A549 (cell line): ENCODE data around the gene SLC25A34. TPM values are rescaled to one million over a fixed set of nuclear protein-coding genes. Genes with fewer than 3 reads are reported as not detected.

Experiments used
- ATAC-seq, 2 experiments: fragments of 200-7000 bp in 1 of 2; fragments of >200 bp in 1 of 2; cut with Nextera tagmentation in 1 of 2; cut with Tn5 transposase in 1 of 2; 3 replicates each; pipeline versions ENCODE4 v1.8.0 to v1.9.1; 2018 to 2020; ENCODE audit warnings: mild to moderate bottlenecking in 1 of 2, moderate library complexity in 1 of 2
- CTCF ChIA-PET: fragments of 300-600 bp; sonication (Branson Sonifier 250); formaldehyde crosslinking; extraction: SDS; loops from one replicate; lab custom pipeline; 2021; ENCODE audit warnings: antibody characterized with exemption, inconsistent platforms; lab: Yijun Ruan, JAX
- POLR2A ChIA-PET: fragments of 350-600 bp; formaldehyde crosslinking; extraction: SDS; loops from one replicate; lab custom pipeline; 2021; ENCODE audit warnings: antibody characterized with exemption, inconsistent platforms; lab: Yijun Ruan, JAX
- DNase-seq, 2 experiments: peaks; one replicate each; pipeline versions ENCODE4 v3.0.0 to v3.0.0-alpha.2; 2011 to 2016; ENCODE audit warnings: low read depth in 1 of 2, low spot score in 1 of 2
- FAIRE-seq: peaks from 2 replicates; lab custom pipeline; 2011; peaks lifted over from hg19 to GRCh38; lab: Jason Lieb, UNC
- H3K27ac ChIP-seq, 2 experiments: fragments of >200 bp; sonication (Bioruptor Twin); formaldehyde crosslinking; 3 replicates each; pipeline ENCODE4 v1.5.1; 2016 to 2017
- H3K4me1 ChIP-seq: fragments of >200 bp; sonication (Bioruptor Twin); formaldehyde crosslinking; 3 replicates; pipeline ENCODE4 v1.6.1; 2016
- H3K4me2 ChIP-seq: fragments of >200 bp; sonication (Bioruptor Twin); formaldehyde crosslinking; 3 replicates; pipeline ENCODE4 v1.6.1; 2016
- H3K4me3 ChIP-seq: fragments of >200 bp; sonication (Bioruptor Twin); formaldehyde crosslinking; 3 replicates; pipeline ENCODE4 v1.5.1; 2016
- H3K9me3 ChIP-seq: fragments of >200 bp; sonication (Bioruptor Twin); formaldehyde crosslinking; 3 replicates; pipeline ENCODE4 v1.6.1; 2016
- BHLHE40 ChIP-seq: IDR thresholded peaks from 2 replicates; pipeline ENCODE4 v1.6.1; 2012; ENCODE audit warnings: low read depth, low read length, inconsistent platforms
- CBX2 ChIP-seq: fragments of 200-600 bp; sonication (generic); IDR thresholded peaks from 2 replicates; pipeline ENCODE4 v1.6.1; 2016; ENCODE audit warnings: low read depth, mild to moderate bottlenecking, borderline replicate concordance
- CEBPB ChIP-seq, 2 experiments: fragments of >200 bp in 1 of 2; sonication (Bioruptor Twin) in 1 of 2; formaldehyde crosslinking in 1 of 2; IDR thresholded peaks; 2 replicates each; pipeline ENCODE4 v1.6.1; 2012 to 2016
- CHD2 ChIP-seq: fragments of 150-350 bp; IDR thresholded peaks from 2 replicates; pipeline ENCODE4 v1.6.1; 2014; ENCODE audit warnings: low read length; ENCODE audit not compliant: partially characterized antibody
- EHMT2 ChIP-seq: fragments of 200-600 bp; sonication (generic); IDR thresholded peaks from 2 replicates; pipeline ENCODE4 v1.6.1; 2016; ENCODE audit warnings: antibody characterized with exemption, low read depth, mild to moderate bottlenecking, moderate library complexity
- EP300 ChIP-seq, 2 experiments: fragments of >200 bp; sonication (Bioruptor Twin); formaldehyde crosslinking; IDR thresholded peaks; 2 replicates in 1 of 2; 3 replicates in 1 of 2; pipeline ENCODE4 v1.6.1; 2016 to 2017
- FOSB ChIP-seq: fragments of 250-450 bp; sonication (Bioruptor Pico); IDR thresholded peaks from 2 replicates; pipeline ENCODE4 v1.5.0; 2020; ENCODE audit warnings: mild to moderate bottlenecking, moderate library complexity
- FOSL2 ChIP-seq, 2 experiments: fragments of 450-650 bp in 1 of 2; fragments of >200 bp in 1 of 2; sonication (Bioruptor Twin) in 1 of 2; formaldehyde crosslinking; IDR thresholded peaks; 2 replicates each; pipeline versions ENCODE4 v1.5.0 to v1.6.1; 2016 to 2020; ENCODE audit warnings: mild to moderate bottlenecking in 1 of 2, moderate library complexity in 1 of 2
- GATA3 ChIP-seq: IDR thresholded peaks from 2 replicates; pipeline ENCODE4 v1.6.1; 2012; ENCODE audit warnings: borderline replicate concordance
- HEYL ChIP-seq: fragments of 250-450 bp; sonication (Bioruptor Pico); IDR thresholded peaks from 2 replicates; pipeline ENCODE4 v1.8.0; 2021; ENCODE audit warnings: mild to moderate bottlenecking, moderate library complexity
- HOXA7 ChIP-seq: fragments of 250-450 bp; sonication (Bioruptor Pico); IDR thresholded peaks from 2 replicates; pipeline ENCODE4 v1.5.0; 2020; ENCODE audit warnings: mild to moderate bottlenecking, moderate library complexity
- KDM1A ChIP-seq: fragments of 200-600 bp; sonication (generic); IDR thresholded peaks from 2 replicates; pipeline ENCODE4 v1.6.1; 2016; ENCODE audit warnings: low read depth, mild to moderate bottlenecking
- MAFK ChIP-seq: fragments of 450-650 bp; IDR thresholded peaks from 2 replicates; pipeline ENCODE4 v1.6.1; 2014; ENCODE audit not compliant: partially characterized antibody
- NFE2L2 ChIP-seq: fragments of 150-350 bp; conservative IDR thresholded peaks from 2 replicates; pipeline ENCODE4 v1.6.1; 2014; ENCODE audit warnings: low read length
- NR3C1 ChIP-seq: fragments of >200 bp; sonication (Bioruptor Twin); formaldehyde crosslinking; IDR thresholded peaks from 3 replicates; pipeline ENCODE4 v1.6.1; 2017
- PHF8 ChIP-seq: fragments of 200-600 bp; sonication (generic); IDR thresholded peaks from 2 replicates; pipeline ENCODE4 v1.6.1; 2016; ENCODE audit warnings: low read depth, mild to moderate bottlenecking, antibody characterized with exemption, moderate library complexity, borderline replicate concordance
- POLR2AphosphoS2 ChIP-seq: conservative IDR thresholded peaks from 2 replicates; pipeline ENCODE4 v1.6.1; 2012; ENCODE audit warnings: low read length, improper control_type of control experiment, inconsistent platforms
- RAD21 ChIP-seq, 2 experiments: fragments of >200 bp in 1 of 2; sonication (Bioruptor Twin) in 1 of 2; formaldehyde crosslinking in 1 of 2; IDR thresholded peaks in 1 of 2; conservative IDR thresholded peaks in 1 of 2; 2 replicates in 1 of 2; 3 replicates in 1 of 2; pipeline ENCODE4 v1.6.1; 2012 to 2018; ENCODE audit warnings: inconsistent platforms in 1 of 2
- RCOR1 ChIP-seq: fragments of 150-350 bp; IDR thresholded peaks from 2 replicates; pipeline ENCODE4 v1.6.1; 2014; ENCODE audit warnings: antibody characterized with exemption, low read length, low read depth
- RFX5 ChIP-seq: fragments of 450-650 bp; IDR thresholded peaks from 2 replicates; pipeline ENCODE4 v1.7.1; 2014; ENCODE audit warnings: antibody characterized with exemption, mild to moderate bottlenecking, moderate library complexity
- SMC3 ChIP-seq: fragments of >200 bp; sonication (Bioruptor Twin); formaldehyde crosslinking; IDR thresholded peaks from 3 replicates; pipeline ENCODE4 v1.6.1; 2018; ENCODE audit warnings: inconsistent platforms
- SREBF2 ChIP-seq: fragments of 450-650 bp; IDR thresholded peaks from 2 replicates; pipeline ENCODE4 v1.6.1; 2014; ENCODE audit warnings: mild to moderate bottlenecking, moderate library complexity
- ZC3H11A ChIP-seq: fragments of 450-650 bp; IDR thresholded peaks from 2 replicates; pipeline ENCODE4 v1.6.1; 2014; ENCODE audit warnings: antibody characterized with exemption, mild to moderate bottlenecking
- ZNF302 ChIP-seq: fragments of 250-450 bp; sonication (Bioruptor Pico); IDR thresholded peaks from 2 replicates; pipeline ENCODE4 v1.9.0; 2021; ENCODE audit warnings: inconsistent platforms, mild to moderate bottlenecking, moderate library complexity
- ZSCAN20 ChIP-seq: fragments of 250-450 bp; sonication (Bioruptor Pico); IDR thresholded peaks from 2 replicates; pipeline ENCODE4 v1.8.0; 2022; ENCODE audit warnings: mild to moderate bottlenecking, moderate library complexity
- WGBS: methylation state at CpG from one replicate; pipeline ENCODE4 v1.1.6; 2017; ENCODE audit errors: missing lambda C conversion rate; 5-methylcytosine and 5-hydroxymethylcytosine counted together
- polyA plus RNA-seq, 4 experiments: library from polyadenylated mRNA; depleted of rRNA in 3 of 4; stranded (reverse); fragments of >200 nt; fragmentation: RNase III in 1 of 4; extraction: RNeasy Plus Mini Kit Qiagen cat#74134 plus additional on column Dnase treatment in 1 of 4; gene quantifications; 2 replicates in 3 of 4; 3 replicates in 1 of 4; pipeline ENCODE4 v1.2.3, GENCODE V29; 2011 to 2017
- TF ChIP-seq, protein P1 (sequence below): fragments of 200-600 bp; sonication (generic); IDR thresholded peaks from 2 replicates; pipeline ENCODE4 v1.6.1; 2016; ENCODE audit warnings: antibody characterized with exemption, mild to moderate bottlenecking, moderate library complexity
- TF ChIP-seq, protein P2 (sequence below): fragments of >200 bp; sonication (Bioruptor Twin); formaldehyde crosslinking; IDR thresholded peaks from 2 replicates; pipeline ENCODE4 v1.6.1; 2016
- TF ChIP-seq, protein P3 (sequence below): fragments of 150-350 bp; IDR thresholded peaks from 2 replicates; pipeline ENCODE4 v1.6.1; 2014; ENCODE audit warnings: low read depth, mild to moderate bottlenecking, low read length
- TF ChIP-seq, protein P4 (sequence below): fragments of >200 bp; sonication (Bioruptor Twin); formaldehyde crosslinking; IDR thresholded peaks from 3 replicates; pipeline ENCODE4 v1.6.1; 2016

The SLC25A34 gene
- polyA plus RNA-seq, 2 of the 4 experiments (the other 2 are of a cell fraction) = 0.12 to 0.19 TPM

DNA sequence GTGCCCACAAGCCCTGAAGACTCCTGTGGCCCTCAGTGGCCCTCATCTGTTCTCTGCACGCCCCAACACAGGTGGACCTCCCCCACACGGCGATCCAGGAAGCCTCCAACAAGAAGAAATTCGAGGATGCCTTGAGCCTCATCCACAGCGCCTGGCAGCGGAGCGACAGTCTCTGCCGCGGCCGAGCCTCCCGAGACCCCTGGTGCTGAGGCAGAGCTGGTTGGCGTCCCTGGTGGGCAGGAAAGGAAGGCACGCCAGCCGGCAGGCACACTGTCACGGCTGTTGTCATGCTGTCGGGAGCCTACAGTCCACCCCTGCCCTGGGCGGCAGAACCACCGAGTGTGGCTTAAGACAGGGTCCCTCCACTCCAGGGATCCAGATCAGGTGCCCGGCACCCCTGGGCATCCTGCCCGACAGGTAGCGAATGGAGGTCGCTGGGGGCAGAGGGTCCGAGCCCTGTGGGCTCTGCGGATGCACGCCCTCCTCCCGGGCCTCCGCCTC lies 2.3 kb upstream of the SLC25A34 start:
- no peak overlapping the region for H3K4me2 ChIP-seq
- WGBS = 97% methylated on average over 5 of the region's 27 CpGs
- ATAC-seq (no peak), FAIRE-seq (no peak), DNase-seq (no peak)
- H3K27ac ChIP-seq = no peak overlapping the region
- TF ChIP-seq, protein P1, sequence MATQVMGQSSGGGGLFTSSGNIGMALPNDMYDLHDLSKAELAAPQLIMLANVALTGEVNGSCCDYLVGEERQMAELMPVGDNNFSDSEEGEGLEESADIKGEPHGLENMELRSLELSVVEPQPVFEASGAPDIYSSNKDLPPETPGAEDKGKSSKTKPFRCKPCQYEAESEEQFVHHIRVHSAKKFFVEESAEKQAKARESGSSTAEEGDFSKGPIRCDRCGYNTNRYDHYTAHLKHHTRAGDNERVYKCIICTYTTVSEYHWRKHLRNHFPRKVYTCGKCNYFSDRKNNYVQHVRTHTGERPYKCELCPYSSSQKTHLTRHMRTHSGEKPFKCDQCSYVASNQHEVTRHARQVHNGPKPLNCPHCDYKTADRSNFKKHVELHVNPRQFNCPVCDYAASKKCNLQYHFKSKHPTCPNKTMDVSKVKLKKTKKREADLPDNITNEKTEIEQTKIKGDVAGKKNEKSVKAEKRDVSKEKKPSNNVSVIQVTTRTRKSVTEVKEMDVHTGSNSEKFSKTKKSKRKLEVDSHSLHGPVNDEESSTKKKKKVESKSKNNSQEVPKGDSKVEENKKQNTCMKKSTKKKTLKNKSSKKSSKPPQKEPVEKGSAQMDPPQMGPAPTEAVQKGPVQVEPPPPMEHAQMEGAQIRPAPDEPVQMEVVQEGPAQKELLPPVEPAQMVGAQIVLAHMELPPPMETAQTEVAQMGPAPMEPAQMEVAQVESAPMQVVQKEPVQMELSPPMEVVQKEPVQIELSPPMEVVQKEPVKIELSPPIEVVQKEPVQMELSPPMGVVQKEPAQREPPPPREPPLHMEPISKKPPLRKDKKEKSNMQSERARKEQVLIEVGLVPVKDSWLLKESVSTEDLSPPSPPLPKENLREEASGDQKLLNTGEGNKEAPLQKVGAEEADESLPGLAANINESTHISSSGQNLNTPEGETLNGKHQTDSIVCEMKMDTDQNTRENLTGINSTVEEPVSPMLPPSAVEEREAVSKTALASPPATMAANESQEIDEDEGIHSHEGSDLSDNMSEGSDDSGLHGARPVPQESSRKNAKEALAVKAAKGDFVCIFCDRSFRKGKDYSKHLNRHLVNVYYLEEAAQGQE = no peak
- TF ChIP-seq, protein P2, sequence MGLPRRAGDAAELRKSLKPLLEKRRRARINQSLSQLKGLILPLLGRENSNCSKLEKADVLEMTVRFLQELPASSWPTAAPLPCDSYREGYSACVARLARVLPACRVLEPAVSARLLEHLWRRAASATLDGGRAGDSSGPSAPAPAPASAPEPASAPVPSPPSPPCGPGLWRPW = no peak
- no peak for TF ChIP-seq GATA3
- TF ChIP-seq RFX5 = no peak
- TF ChIP-seq CHD2 = no peak
- no peak for TF ChIP-seq HEYL (CRISPR knock-in tag)
- TF ChIP-seq FOSL2 (IDR thresholded peaks at IDR 0.05) = no peak
- TF ChIP-seq FOSL2 (CRISPR knock-in tag; IDR thresholded peaks at IDR 0.05) = no peak
- TF ChIP-seq EP300 (IDR thresholded peaks at IDR 0.05) = no peak
- no peak for TF ChIP-seq CBX2
- no peak for TF ChIP-seq POLR2AphosphoS2
- no peak for TF ChIP-seq MAFK
- no peak for TF ChIP-seq FOSB (CRISPR knock-in tag)
- no peak for TF ChIP-seq PHF8
- TF ChIP-seq HOXA7 (CRISPR knock-in tag) = no peak
- no peak for TF ChIP-seq BHLHE40
- no peak overlapping the region for H3K4me3 ChIP-seq
- ChIA-PET CTCF (interaction anchor here (1.3 kb wide), 1 partner anchor 8 kb away, joined by 4 read pairs; no protein-coding TSS in a partner anchor), POLR2A (no interaction called here)
- no peaks in the 10 kb centered on the region for H3K9me3 ChIP-seq
- no peaks in the 10 kb centered on the region for H3K4me1 ChIP-seq

DNA sequence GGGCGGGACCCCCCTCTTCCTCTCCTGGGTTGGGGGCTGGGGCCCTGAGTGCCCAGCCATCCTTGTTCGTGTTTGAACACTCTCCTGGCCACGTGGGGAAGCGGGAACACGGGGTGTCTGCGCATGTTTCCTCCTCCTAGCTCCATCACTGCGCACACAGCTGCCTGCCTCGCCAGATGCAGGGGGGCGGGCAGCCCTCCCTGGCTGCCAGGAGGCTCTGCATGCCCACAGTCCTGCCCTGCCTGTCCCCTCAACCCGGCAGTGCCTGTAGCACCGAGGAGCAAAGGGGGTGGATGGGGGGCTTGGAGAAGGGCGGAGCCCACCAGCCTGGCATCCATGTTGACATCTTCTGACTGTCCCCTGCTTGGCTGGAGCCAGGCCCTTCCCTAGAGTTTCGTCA lies 1.8 kb upstream of the SLC25A34 start:
- Histone ChIP-seq H3K9me3 (no peaks in the 10 kb centered on the region), H3K27ac (no peak overlapping the region), H3K4me3 (no peak overlapping the region), H3K4me2 (no peak overlapping the region), H3K4me1 (no peaks in the 10 kb centered on the region)
- TF ChIP-seq ZNF302 (CRISPR knock-in tag) (no peak), PHF8 (no peak), NR3C1 (no peak), CEBPB (IDR thresholded peaks at IDR 0.05) (no peak), KDM1A (no peak), ZSCAN20 (CRISPR knock-in tag) (no peak), POLR2AphosphoS2 (no peak), RAD21 (conservative IDR thresholded peaks at IDR 0.05 in 1 of 2, IDR thresholded peaks at IDR 0.05 in 1 of 2) (no peak), NFE2L2 (no peak), GATA3 (no peak), RFX5 (no peak), FOSL2 (IDR thresholded peaks at IDR 0.05) (no peak), FOSL2 (CRISPR knock-in tag; IDR thresholded peaks at IDR 0.05) (no peak), CHD2 (no peak), RCOR1 (no peak), SREBF2 (no peak), SMC3 (no peak), EHMT2 (no peak), ZC3H11A (no peak)
- TF ChIP-seq, protein P3, sequence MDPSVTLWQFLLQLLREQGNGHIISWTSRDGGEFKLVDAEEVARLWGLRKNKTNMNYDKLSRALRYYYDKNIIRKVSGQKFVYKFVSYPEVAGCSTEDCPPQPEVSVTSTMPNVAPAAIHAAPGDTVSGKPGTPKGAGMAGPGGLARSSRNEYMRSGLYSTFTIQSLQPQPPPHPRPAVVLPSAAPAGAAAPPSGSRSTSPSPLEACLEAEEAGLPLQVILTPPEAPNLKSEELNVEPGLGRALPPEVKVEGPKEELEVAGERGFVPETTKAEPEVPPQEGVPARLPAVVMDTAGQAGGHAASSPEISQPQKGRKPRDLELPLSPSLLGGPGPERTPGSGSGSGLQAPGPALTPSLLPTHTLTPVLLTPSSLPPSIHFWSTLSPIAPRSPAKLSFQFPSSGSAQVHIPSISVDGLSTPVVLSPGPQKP = no peak
- TF ChIP-seq, protein P4, sequence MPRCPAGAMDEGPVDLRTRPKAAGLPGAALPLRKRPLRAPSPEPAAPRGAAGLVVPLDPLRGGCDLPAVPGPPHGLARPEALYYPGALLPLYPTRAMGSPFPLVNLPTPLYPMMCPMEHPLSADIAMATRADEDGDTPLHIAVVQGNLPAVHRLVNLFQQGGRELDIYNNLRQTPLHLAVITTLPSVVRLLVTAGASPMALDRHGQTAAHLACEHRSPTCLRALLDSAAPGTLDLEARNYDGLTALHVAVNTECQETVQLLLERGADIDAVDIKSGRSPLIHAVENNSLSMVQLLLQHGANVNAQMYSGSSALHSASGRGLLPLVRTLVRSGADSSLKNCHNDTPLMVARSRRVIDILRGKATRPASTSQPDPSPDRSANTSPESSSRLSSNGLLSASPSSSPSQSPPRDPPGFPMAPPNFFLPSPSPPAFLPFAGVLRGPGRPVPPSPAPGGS = no peak
- POLR2A ChIA-PET = no interaction called here
- ATAC-seq (no peak), FAIRE-seq (no peak), DNase-seq (no peak)
- WGBS = 82% methylated on average over 10 of the region's 13 CpGs
- CTCF ChIA-PET = interaction anchor here (1.3 kb wide), 1 partner anchor 7 kb away, joined by 4 read pairs; no protein-coding TSS in a partner anchor
